GM08714 (cell line): ENCODE results near the gene TRPC4.

ENCODE experiments used
- H3K4me3 ChIP-seq: fragments of 200-500 bp; sonication (Bioruptor generic); 2 replicates; pipeline ENCODE4 v1.5.1; 2014; ENCODE audit warnings: mild to moderate bottlenecking, low read length, inconsistent platforms
- ZNF274 ChIP-seq: IDR thresholded peaks from 2 replicates; pipeline ENCODE4 v1.6.1; 2012; ENCODE audit warnings: mild to moderate bottlenecking, low read depth, low read length

TRPC4 gene

GRCh38 chr13:37869756-37870488 is at the start of gene TRPC4:
Gene TRPC4, minus strand, starts transcription at chr13:37869772. Its CDS starts 86,439 bp downstream, at chr13:37783333.
- TF ChIP-seq ZNF274: no peak
- no peak within 1 kb of the TSS for H3K4me3 ChIP-seq

GRCh38 chr13:37918751-37919150 is 49.2 kb upstream of the TRPC4 start:
- no peak overlapping the region for H3K4me3 ChIP-seq
- TF ChIP-seq ZNF274: no peak

GRCh38 chr13:37918116-37918714 is 48.6 kb upstream of the TRPC4 start:
- no peak overlapping the region for H3K4me3 ChIP-seq
- TF ChIP-seq ZNF274: no peak

GRCh38 chr13:37914781-37915391 is 45.3 kb upstream of the TRPC4 start:
- no peak for TF ChIP-seq ZNF274
- H3K4me3 ChIP-seq: no peak overlapping the region

- no peak for TF ChIP-seq ZNF274
- H3K4me3 ChIP-seq: no peak overlapping the region
Observed at GRCh38 chr13:37910790-37911189, 41.2 kb upstream of the TRPC4 start.

GRCh38 chr13:37906880-37907279 is 37.3 kb upstream of the TRPC4 start:
- H3K4me3 ChIP-seq: no peak overlapping the region
- no peak for TF ChIP-seq ZNF274

- TF ChIP-seq ZNF274: no peak
- no peak overlapping the region for H3K4me3 ChIP-seq
Observed at GRCh38 chr13:37905736-37906135, 36.2 kb upstream of the TRPC4 start.

- no peak overlapping the region for H3K4me3 ChIP-seq
- no peak for TF ChIP-seq ZNF274
Observed at GRCh38 chr13:37899753-37900152, 30.2 kb upstream of the TRPC4 start.

- no peak for TF ChIP-seq ZNF274
- no peak overlapping the region for H3K4me3 ChIP-seq
Observed at GRCh38 chr13:37893321-37893720, 23.7 kb upstream of the TRPC4 start.

- H3K4me3 ChIP-seq: no peak overlapping the region
- no peak for TF ChIP-seq ZNF274
Observed at GRCh38 chr13:37889820-37890219, 20.2 kb upstream of the TRPC4 start.

GRCh38 chr13:37889102-37889501 is 19.5 kb upstream of the TRPC4 start:
- TF ChIP-seq ZNF274: no peak
- no peak overlapping the region for H3K4me3 ChIP-seq

GRCh38 chr13:37886879-37887278 is 17.3 kb upstream of the TRPC4 start:
- no peak for TF ChIP-seq ZNF274

GRCh38 chr13:37884674-37885073 is 15.1 kb upstream of the TRPC4 start:
- TF ChIP-seq ZNF274: no peak
- H3K4me3 ChIP-seq: no peak overlapping the region

More at GRCh38 chr13:37886879-37887278, 17.3 kb upstream of the TRPC4 start:
- no peak overlapping the region for H3K4me3 ChIP-seq

GRCh38 chr13:37884026-37884425 is 14.5 kb upstream of the TRPC4 start:
- no peak for TF ChIP-seq ZNF274
- no peak overlapping the region for H3K4me3 ChIP-seq

- TF ChIP-seq ZNF274: no peak
- no peak overlapping the region for H3K4me3 ChIP-seq
Observed at GRCh38 chr13:37878921-37879320, 9.3 kb upstream of the TRPC4 start.
